RWPE1 (cell line): Measurements from ENCODE around the gene ABCD1.
"Not testable (repeated sequence)": the region's sequence is repeated elsewhere in the genome, so short reads cannot be mapped to it uniquely, and the experiment has no call there.

ENCODE experiments used
- CTCF ChIA-PET: fragments of 350-600 bp; sonication (Branson Sonifier 250); formaldehyde crosslinking; extraction: SDS; loops from one replicate; lab custom pipeline; 2021; lab: Yijun Ruan, JAX
- POLR2A ChIA-PET: fragments of 400-600 bp; formaldehyde crosslinking; extraction: SDS; loops from one replicate; lab custom pipeline; 2020; ENCODE audit warnings: antibody characterized with exemption; ENCODE audit not compliant: low non-redundant PET; lab: Yijun Ruan, JAX
- DNase-seq: peaks from one replicate; pipeline ENCODE4 v3.0.0; 2012; ENCODE audit warnings: low spot score
- H3K27ac ChIP-seq: fragments of 450-650 bp; 2 replicates; pipeline ENCODE4 v1.5.1; 2017
- CTCF ChIP-seq: fragments of 450-650 bp; conservative IDR thresholded peaks from 2 replicates; pipeline ENCODE4 v1.5.1; 2017; ENCODE audit warnings: low read depth, mild to moderate bottlenecking

ABCD1 gene

GRCh38 chrX:153743468-153744209, 19.0 kb downstream of the ABCD1 start:
- peak; percentile 27 for TF ChIP-seq CTCF
- DNase-seq, CTCF ChIA-PET, POLR2A ChIA-PET: not testable (repeated sequence)
- H3K27ac ChIP-seq, result peak overlapping the region; percentile 82

GRCh38 chrX:153744210-153745066, 19.8 kb downstream of the ABCD1 start:
- TF ChIP-seq CTCF, result no peak
- peak overlapping the region; percentile 82 for H3K27ac ChIP-seq
- POLR2A ChIA-PET, result no interaction called here
- no peak for DNase-seq
- CTCF ChIA-PET, result no interaction called here

GRCh38 chrX:153745067-153745433, 20.4 kb downstream of the ABCD1 start:
- H3K27ac ChIP-seq, DNase-seq, POLR2A ChIA-PET, CTCF ChIA-PET: not testable (repeated sequence)

GRCh38 chrX:153746359-153746758, 21.7 kb downstream of the ABCD1 start:
- no peak for TF ChIP-seq CTCF
- ChIA-PET POLR2A (no interaction called here), CTCF (no interaction called here)
- no peak for DNase-seq
- no peak overlapping the region for H3K27ac ChIP-seq

GRCh38 chrX:153746991-153747390, 22.3 kb downstream of the ABCD1 start:
- POLR2A ChIA-PET, H3K27ac ChIP-seq, DNase-seq, CTCF ChIA-PET: not testable (repeated sequence)

- DNase-seq, POLR2A ChIA-PET, H3K27ac ChIP-seq, CTCF ChIA-PET: not testable (repeated sequence)
These were observed 24.4 kb downstream of the ABCD1 start for GRCh38 chrX:153749017-153749416.

GRCh38 chrX:153750127-153750774, 25.6 kb downstream of the ABCD1 start:
- no peak for TF ChIP-seq CTCF
- DNase-seq, result no peak
- POLR2A ChIA-PET, result no interaction called here

More at GRCh38 chrX:153750127-153750774, 25.6 kb downstream of the ABCD1 start:
- H3K27ac ChIP-seq, result no peak overlapping the region
- CTCF ChIA-PET, result no interaction called here
